Breast epithelium (tissue), 3 donors: ENCODE results near the gene MRPL37.

Source experiments
- POLR2AphosphoS5 ChIP-seq, 3 donors: sonication (generic); formaldehyde crosslinking; IDR thresholded peaks; one replicate each; pipeline ENCODE4 v1.6.1; 2017; ENCODE audit warnings: antibody characterized with exemption in 3 of 3
- TF ChIP-seq, protein P1 (sequence below), 3 donors: fragments of 450-650 bp; IDR thresholded peaks; one replicate each; pipeline ENCODE4 v1.5.1; 2016 to 2017; ENCODE audit warnings: antibody characterized with exemption in 3 of 3, mild to moderate bottlenecking in 3 of 3, moderate library complexity in 3 of 3

GRCh38 chr1:54160351-54160750, 39.6 kb upstream of the MRPL37 start:
- TF ChIP-seq, protein P1, sequence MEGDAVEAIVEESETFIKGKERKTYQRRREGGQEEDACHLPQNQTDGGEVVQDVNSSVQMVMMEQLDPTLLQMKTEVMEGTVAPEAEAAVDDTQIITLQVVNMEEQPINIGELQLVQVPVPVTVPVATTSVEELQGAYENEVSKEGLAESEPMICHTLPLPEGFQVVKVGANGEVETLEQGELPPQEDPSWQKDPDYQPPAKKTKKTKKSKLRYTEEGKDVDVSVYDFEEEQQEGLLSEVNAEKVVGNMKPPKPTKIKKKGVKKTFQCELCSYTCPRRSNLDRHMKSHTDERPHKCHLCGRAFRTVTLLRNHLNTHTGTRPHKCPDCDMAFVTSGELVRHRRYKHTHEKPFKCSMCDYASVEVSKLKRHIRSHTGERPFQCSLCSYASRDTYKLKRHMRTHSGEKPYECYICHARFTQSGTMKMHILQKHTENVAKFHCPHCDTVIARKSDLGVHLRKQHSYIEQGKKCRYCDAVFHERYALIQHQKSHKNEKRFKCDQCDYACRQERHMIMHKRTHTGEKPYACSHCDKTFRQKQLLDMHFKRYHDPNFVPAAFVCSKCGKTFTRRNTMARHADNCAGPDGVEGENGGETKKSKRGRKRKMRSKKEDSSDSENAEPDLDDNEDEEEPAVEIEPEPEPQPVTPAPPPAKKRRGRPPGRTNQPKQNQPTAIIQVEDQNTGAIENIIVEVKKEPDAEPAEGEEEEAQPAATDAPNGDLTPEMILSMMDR (IDR thresholded peaks at IDR 0.05): no peak
- no peak for TF ChIP-seq POLR2AphosphoS5 (IDR thresholded peaks at IDR 0.05)
